Measurements from ENCODE around the gene DDO.
"Not testable (repeated sequence)": the region's sequence is repeated elsewhere in the genome, so short reads cannot be mapped to it uniquely, and the experiment has no call there.

Gene DDO

DNA sequence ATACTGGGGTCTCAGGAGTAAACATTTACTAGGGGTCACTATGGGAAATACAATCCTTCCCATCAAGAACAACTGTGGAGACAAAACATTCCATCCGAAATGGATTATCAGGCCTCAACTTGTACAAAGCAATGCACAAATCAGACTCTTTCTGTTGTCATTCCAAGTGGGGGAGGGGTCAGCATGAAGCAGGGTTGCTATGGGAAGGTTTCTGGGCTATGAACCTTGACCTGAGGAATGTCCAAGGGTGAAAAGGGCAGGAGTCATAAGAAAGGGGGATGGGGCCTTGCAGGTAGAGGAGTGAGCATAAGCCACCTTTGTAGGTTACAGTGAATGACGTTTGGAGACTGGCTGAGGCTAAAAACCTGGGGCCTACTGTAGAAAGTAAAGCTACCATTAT is 60.4 kb downstream of the DDO start:
- Histone ChIP-seq H3K36me3 (replicated peaks) (no peaks in the 10 kb centered on the region), H3K4me3 (ENCODE audit: low read depth, low read length) (no peak overlapping the region), H3K27ac (no peak overlapping the region), H3K27me3 (replicated peaks) (no peaks in the 10 kb centered on the region)
- in situ Hi-C loops (cut with HindIII; ENCODE audit: low pct_ligation_motif_present, low sequenced_read_pairs) = no loop called here
- TF ChIP-seq, protein P1, sequence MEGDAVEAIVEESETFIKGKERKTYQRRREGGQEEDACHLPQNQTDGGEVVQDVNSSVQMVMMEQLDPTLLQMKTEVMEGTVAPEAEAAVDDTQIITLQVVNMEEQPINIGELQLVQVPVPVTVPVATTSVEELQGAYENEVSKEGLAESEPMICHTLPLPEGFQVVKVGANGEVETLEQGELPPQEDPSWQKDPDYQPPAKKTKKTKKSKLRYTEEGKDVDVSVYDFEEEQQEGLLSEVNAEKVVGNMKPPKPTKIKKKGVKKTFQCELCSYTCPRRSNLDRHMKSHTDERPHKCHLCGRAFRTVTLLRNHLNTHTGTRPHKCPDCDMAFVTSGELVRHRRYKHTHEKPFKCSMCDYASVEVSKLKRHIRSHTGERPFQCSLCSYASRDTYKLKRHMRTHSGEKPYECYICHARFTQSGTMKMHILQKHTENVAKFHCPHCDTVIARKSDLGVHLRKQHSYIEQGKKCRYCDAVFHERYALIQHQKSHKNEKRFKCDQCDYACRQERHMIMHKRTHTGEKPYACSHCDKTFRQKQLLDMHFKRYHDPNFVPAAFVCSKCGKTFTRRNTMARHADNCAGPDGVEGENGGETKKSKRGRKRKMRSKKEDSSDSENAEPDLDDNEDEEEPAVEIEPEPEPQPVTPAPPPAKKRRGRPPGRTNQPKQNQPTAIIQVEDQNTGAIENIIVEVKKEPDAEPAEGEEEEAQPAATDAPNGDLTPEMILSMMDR (IDR thresholded peaks at IDR 0.05; ENCODE audit: low read depth, low read length, missing control alignments) = no peak
- DNase-seq = no peak

DNA sequence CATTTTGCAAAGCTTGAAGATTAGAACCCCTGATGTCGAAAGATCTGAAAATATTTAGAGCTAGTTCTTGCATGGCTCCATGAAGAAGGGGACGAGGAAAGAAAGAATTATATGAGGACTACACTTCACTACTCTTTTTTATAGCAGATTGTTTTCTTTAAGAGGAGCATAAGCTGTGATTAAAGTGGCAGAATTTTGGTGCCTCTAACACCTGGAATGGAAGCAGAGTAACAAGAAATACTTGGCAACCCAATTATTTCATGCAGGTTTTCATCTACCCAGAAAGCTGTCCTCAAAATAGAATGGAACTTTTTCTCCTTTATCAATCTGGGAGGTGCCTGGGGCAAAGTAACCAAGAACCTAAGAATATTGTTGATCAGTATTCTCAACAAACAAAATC is 61.2 kb downstream of the DDO start:
- DNase-seq = no peak
- H3K4me3 ChIP-seq (ENCODE audit: low read depth, low read length) = no peak overlapping the region
- no peak overlapping the region for H3K27ac ChIP-seq
- TF ChIP-seq, protein P1 (IDR thresholded peaks at IDR 0.05; ENCODE audit: low read depth, low read length, missing control alignments) = no peak
- no peaks in the 10 kb centered on the region for H3K27me3 ChIP-seq (replicated peaks)
- H3K36me3 ChIP-seq (replicated peaks) = no peaks in the 10 kb centered on the region
- in situ Hi-C loops (cut with HindIII; ENCODE audit: low pct_ligation_motif_present, low sequenced_read_pairs) = no loop called here

DNA sequence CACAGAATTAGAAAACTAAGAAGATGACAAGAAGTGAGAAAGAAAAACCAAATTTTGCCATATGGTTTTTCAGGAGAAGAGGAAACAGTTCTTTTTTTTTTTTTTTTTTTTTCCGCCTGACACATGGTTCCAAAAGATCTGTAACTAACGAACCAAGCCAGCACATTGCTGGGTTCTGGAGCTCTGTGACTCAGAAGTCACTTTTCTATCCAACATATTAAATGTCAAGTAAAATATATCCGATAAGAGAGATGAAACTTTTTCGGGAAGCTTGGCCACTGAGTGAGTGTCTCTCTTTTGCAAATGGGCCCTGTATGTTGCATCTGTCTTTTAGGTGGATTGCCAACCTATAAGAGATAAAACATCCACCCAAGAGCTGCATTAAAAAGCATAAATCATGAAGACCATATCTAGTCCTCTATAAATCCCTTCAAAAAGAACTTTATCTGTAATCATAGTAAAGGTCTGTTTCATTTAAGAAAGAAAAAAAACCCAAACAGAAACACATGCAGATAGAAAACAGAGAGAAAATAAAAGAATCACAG is 61.8 kb downstream of the DDO start:
- in situ Hi-C loops (cut with HindIII; ENCODE audit: low pct_ligation_motif_present, low sequenced_read_pairs) = no loop called here
- H3K4me3 ChIP-seq (ENCODE audit: low read depth, low read length) = no peak overlapping the region
- DNase-seq = no peak
- no peaks in the 10 kb centered on the region for H3K36me3 ChIP-seq (replicated peaks)
- H3K27ac ChIP-seq = no peak overlapping the region
- TF ChIP-seq, protein P1 (IDR thresholded peaks at IDR 0.05; ENCODE audit: low read depth, low read length, missing control alignments) = no peak
- no peaks in the 10 kb centered on the region for H3K27me3 ChIP-seq (replicated peaks)

DNA sequence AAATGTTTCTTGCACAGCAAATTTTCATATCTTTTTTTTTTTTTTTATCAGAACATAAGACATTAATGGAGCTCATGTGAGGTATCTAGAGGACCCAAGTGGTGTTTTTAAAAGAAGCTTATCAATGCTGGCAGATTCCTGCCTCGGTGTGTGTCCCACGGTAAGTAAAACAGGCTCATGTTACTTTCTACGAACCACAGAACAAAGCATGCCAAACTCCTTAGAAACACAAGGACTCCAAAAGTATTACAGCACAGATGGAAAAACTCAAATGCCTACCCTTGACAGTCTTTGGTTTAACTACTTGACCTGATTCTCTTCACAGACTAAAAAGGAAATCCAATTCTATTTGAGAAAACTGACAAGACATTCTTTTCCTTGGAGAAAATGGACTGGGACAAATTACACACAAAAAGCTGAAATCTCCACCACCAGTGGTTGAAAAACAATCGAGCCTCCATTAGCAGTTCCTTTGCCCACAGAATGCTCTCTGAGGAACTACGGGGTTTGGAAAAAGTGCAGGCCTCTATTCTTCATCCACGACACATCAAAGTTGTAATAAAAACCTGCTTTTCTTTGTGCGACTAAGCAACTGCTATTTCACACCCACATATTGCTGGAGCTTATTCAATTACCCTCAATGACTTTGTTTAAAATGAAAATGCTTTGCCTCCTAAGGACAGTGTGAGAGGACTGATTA is 62.7 kb downstream of the DDO start:
- in situ Hi-C loops (cut with HindIII; ENCODE audit: low pct_ligation_motif_present, low sequenced_read_pairs) = no loop called here
- H3K27me3 ChIP-seq (replicated peaks) = no peaks in the 10 kb centered on the region
- no peaks in the 10 kb centered on the region for H3K36me3 ChIP-seq (replicated peaks)
- DNase-seq = no peak
- TF ChIP-seq, protein P1 (IDR thresholded peaks at IDR 0.05; ENCODE audit: low read depth, low read length, missing control alignments) = no peak
- H3K27ac ChIP-seq = no peak overlapping the region
- no peak overlapping the region for H3K4me3 ChIP-seq (ENCODE audit: low read depth, low read length)

DNA sequence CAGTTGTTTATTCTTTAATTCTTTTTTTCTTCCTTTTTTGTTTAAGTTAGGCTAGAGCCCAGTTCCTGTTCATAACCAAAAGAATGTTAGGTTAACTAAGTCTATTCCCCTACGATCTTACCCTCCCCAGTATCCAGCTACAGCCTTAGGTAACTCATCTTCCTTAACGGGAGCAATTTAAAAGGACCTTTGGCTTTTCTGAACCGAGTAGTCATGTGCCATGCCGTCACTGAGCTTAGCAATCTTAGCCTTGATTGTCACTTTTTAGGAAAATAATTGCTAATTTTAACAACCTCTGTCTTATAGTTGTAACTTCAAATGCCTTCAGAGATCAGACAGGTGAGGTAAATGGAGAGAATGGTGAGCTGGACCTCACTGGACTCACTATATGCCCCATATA is 63.4 kb downstream of the DDO start:
- Histone ChIP-seq H3K36me3 (replicated peaks) (no peaks in the 10 kb centered on the region), H3K4me3 (ENCODE audit: low read depth, low read length) (no peak overlapping the region), H3K27me3 (replicated peaks) (no peaks in the 10 kb centered on the region), H3K27ac (no peak overlapping the region)
- no peak for DNase-seq
- in situ Hi-C loops (cut with HindIII; ENCODE audit: low pct_ligation_motif_present, low sequenced_read_pairs) = no loop called here
- TF ChIP-seq, protein P1 (IDR thresholded peaks at IDR 0.05; ENCODE audit: low read depth, low read length, missing control alignments) = no peak

DNA sequence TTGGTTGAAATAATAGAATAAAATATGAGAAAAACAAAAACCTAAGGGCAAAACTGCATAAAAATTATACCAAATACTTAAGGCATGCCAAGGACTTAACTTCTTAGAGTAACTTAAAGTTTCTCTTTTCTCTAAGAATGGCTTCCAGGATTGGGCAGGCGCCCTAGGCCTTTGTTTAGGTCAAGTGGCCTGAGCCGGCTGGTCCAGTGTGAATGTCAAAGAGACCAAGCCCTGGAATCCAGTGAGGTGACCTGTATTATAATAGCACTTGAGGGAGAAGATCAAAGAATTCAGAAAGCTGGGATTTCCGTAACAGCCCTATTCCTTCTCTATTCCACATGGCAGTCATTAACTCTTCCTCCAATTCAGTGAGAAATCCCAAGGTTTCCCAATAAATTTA is 63.8 kb downstream of the DDO start:
- no peaks in the 10 kb centered on the region for H3K36me3 ChIP-seq (replicated peaks)
- H3K4me3 ChIP-seq (ENCODE audit: low read depth, low read length) = no peak overlapping the region
- in situ Hi-C loops (cut with HindIII; ENCODE audit: low pct_ligation_motif_present, low sequenced_read_pairs) = no loop called here
- TF ChIP-seq, protein P1 (IDR thresholded peaks at IDR 0.05; ENCODE audit: low read depth, low read length, missing control alignments) = no peak
- H3K27me3 ChIP-seq (replicated peaks) = no peaks in the 10 kb centered on the region
- H3K27ac ChIP-seq = no peak overlapping the region
- DNase-seq = no peak

DNA sequence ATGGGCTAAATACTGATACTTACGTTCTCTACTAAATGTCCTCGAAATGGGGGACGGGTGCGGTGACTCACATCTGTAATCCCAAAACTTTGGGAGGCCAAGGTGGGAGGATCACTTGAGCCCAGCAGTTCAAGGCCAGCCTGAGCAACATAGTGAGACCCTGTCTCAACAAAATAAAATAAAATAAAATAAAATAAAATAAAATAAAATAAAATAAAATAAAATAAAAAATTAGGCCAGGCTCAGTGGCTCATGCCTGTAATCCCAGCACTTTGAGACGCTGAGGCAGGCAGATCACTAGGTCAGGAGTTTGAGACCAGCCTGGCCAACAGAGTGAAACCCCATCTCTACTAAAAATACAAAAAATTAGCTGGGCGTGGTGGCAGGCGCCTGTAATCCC is 64.8 kb downstream of the DDO start:
- H3K27ac ChIP-seq; DNase-seq; H3K27me3 ChIP-seq (replicated peaks); H3K4me3 ChIP-seq (ENCODE audit: low read depth, low read length); H3K36me3 ChIP-seq (replicated peaks); in situ Hi-C loops (cut with HindIII; ENCODE audit: low pct_ligation_motif_present, low sequenced_read_pairs): not testable (repeated sequence)

Data from brain microvascular endothelial cell (primary cell).